Fibroblast of the aortic adventitia (primary cell): ENCODE measurements around the gene EIF5A. TPM values are rescaled to one million over a fixed set of nuclear protein-coding genes. Genes with fewer than 3 reads are reported as not detected.
A peak's percentile ranks its signal among the peaks of the same experiment; 100 is the strongest.

Experiments used
- DNase-seq: peaks from one replicate; pipeline ENCODE4 v3.0.0-alpha.2; 2010; ENCODE audit warnings: low read depth
- H3K4me3 ChIP-seq: 2 replicates; pipeline ENCODE4 v1.5.1; 2011; ENCODE audit warnings: low read depth, mild to moderate bottlenecking, control low read depth, low read length, moderate library complexity
- total RNA-seq: library from RNA; depleted of rRNA; stranded (reverse); fragments of >200 nt; gene quantifications from 2 replicates; pipeline ENCODE4 v1.2.3, GENCODE V29; 2012; ENCODE audit warnings: low replicate concordance
- TF ChIP-seq, protein P1 (sequence below): IDR thresholded peaks from 2 replicates; pipeline ENCODE4 v1.5.1; 2011; ENCODE audit warnings: mild to moderate bottlenecking, low read length, control low read depth, inconsistent platforms; ENCODE audit not compliant: insufficient read depth

EIF5A gene
- total RNA-seq, 1 donor: 1,006 TPM

DNA sequence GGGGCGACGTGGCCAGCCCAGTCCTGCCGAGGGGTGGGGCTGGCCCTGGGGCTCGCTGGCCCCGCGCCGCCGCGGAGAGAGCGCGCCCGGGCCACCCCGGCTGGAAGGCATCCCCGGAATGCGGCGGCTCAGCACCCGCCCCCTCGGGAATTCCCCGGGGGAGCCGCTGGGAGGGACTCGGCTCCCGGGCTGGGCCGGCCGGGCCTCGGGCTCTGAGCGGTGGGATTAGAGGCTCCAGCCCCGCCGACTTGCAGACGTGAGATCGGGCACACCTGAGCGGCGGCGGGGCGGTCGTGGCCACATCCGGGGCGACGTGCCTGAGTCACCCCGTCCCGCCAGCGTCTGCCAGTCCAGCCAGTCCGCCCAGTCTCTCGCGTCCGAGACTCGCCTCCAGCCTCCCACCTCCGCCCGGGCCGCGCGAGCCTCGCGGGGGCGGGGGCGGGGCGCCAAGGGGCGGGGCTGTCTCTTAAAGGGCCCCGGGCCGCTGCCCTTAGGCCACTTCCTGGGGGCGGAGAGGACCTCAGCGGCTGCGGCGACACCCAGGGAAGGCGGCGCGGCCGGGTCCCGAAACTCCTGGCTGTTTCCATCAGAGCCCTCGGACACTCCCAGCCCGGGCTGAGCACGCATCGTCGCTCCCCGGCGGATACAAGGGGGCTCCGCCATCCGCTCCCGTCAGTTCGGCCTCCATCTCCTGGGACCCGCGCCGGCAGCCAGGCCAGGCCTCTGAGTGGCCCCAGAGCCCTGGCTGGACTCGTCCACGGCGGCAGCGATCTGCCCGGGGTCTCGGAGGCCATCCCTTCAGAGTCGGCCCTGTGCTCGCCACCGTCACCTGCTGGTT, 44.5 kb downstream of the EIF5A start, which contains the start of gene KCTD11:
Gene KCTD11, plus strand, starts transcription at position 498 of the 838 bp plus-strand sequence.
- peak; percentile 87 for DNase-seq
- H3K4me3 ChIP-seq: peak within 1 kb of the TSS; percentile 88
- TF ChIP-seq, protein P1, sequence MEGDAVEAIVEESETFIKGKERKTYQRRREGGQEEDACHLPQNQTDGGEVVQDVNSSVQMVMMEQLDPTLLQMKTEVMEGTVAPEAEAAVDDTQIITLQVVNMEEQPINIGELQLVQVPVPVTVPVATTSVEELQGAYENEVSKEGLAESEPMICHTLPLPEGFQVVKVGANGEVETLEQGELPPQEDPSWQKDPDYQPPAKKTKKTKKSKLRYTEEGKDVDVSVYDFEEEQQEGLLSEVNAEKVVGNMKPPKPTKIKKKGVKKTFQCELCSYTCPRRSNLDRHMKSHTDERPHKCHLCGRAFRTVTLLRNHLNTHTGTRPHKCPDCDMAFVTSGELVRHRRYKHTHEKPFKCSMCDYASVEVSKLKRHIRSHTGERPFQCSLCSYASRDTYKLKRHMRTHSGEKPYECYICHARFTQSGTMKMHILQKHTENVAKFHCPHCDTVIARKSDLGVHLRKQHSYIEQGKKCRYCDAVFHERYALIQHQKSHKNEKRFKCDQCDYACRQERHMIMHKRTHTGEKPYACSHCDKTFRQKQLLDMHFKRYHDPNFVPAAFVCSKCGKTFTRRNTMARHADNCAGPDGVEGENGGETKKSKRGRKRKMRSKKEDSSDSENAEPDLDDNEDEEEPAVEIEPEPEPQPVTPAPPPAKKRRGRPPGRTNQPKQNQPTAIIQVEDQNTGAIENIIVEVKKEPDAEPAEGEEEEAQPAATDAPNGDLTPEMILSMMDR: no peak

DNA sequence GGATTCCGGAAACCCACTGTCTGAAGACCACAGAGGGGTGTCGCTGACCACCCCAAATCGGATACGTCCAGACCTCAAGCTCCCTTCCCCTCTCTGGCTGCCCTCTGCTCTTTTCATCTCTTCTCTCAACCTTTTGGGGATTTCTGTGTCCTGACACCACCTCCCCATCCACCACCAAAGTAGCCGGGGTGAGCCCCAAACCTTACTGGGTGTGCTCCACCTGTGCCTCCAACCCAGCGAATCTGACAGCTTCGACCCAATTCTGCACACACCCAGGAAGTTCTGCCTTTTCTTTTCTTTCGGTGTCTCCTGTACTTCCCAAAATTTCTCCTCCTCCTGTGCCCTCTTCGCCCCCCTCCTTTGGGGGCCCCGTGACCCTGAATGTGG, 45.1 kb downstream of the EIF5A start:
- no peak for DNase-seq
- H3K4me3 ChIP-seq: peak overlapping the region; percentile 88
- TF ChIP-seq, protein P1: peak; percentile 75

DNA sequence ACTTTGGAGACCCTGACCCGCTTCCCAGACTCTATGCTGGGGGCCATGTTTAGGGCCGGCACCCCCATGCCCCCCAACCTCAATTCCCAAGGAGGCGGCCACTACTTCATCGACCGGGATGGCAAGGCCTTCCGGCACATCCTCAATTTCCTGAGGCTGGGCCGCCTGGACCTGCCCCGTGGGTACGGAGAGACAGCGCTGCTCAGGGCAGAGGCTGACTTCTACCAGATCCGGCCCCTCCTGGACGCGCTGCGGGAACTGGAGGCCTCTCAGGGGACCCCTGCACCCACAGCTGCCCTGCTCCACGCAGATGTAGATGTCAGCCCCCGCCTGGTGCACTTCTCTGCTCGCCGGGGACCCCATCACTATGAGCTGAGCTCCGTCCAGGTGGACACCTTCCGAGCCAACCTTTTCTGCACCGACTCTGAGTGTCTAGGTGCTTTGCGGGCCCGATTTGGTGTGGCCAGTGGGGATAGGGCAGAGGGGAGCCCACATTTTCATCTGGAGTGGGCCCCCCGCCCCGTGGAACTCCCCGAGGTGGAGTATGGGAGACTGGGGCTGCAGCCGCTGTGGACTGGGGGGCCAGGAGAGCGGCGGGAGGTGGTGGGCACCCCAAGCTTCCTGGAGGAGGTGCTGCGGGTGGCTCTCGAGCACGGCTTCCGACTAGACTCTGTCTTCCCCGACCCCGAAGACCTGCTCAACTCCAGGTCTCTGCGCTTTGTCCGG, 45.6 kb downstream of the EIF5A start:
- DNase-seq: no peak
- H3K4me3 ChIP-seq: peak overlapping the region; percentile 88
- TF ChIP-seq, protein P1: no peak

DNA sequence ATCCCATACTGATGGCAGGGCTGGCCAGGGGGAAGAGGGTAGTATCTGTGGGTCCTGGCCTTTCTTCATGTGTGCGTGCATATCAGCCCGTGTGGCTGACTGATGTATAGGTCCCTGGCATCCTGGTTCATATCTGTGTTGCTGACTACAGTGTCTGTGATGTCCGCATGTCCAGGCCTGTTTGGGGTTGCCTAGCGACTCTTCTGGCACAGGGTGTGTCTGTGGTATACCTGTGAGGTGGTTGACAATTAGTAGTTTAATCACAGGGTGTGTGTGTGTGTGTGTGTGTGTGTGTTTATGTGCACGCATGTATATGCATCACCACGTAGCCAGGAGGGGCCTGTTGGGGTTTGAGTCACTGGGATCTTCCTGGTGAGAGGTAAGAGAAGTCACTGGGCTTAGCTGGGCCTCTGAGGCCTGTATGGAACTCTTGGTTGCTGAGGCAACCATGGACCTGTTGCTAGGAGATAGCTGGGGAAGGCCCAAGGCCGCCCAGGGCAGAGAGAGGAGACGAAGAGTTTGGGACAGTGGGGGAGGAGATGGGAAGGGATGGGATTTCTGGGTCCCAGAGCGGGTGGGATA, 46.9 kb downstream of the EIF5A start:
- peak; percentile 36 for DNase-seq
- peak overlapping the region; percentile 88 for H3K4me3 ChIP-seq
- TF ChIP-seq, protein P1: no peak

DNA sequence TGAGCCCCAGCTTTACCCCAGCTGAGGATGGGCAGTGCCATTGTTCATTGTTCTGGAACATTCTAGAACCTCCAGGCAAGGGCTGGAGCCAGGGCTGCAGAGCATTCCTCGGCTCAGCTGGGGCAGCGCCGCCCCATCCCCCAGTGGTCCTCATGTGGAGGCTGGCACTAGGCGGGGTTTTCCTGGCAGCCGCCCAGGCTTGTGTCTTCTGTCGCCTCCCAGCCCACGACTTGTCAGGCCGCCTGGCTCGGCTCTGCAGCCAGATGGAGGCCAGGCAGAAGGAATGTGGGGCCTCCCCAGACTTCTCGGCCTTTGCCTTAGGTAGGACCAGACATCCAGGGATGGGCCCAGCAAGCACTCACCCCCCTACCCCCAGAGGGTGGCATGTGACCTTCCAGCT, 47.6 kb downstream of the EIF5A start, which contains the start of gene TMEM95:
Gene TMEM95, plus strand, starts transcription at position 104 of the 400 bp plus-strand sequence. Its CDS starts 49 bp downstream, at position 153.
- H3K4me3 ChIP-seq: peak within 1 kb of the TSS; percentile 88
- DNase-seq: peak; percentile 37
- TF ChIP-seq, protein P1: no peak

DNA sequence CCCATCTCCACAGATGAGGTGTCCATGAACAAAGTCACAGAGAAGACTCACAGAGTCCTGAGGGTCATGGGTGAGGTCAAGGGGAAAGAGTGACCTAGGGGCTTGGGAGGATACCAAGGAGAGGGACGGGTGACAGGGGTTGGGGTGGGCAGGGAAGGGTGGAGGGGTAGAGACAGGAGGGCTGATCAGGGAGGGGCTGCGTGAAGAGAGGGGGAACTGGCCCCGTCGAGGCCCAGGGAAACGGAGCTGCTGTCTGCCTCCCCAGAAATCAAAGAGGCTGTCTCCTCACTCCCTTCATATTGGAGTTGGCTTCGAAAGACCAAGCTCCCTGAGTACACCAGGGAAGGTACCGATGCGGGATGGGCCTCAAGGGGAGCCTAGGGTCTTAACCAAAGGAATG, 48.1 kb downstream of the EIF5A start:
- no peak for DNase-seq
- H3K4me3 ChIP-seq: no peak overlapping the region
- TF ChIP-seq, protein P1: no peak
